Eye (tissue), 1 donor: ENCODE data around the gene PRPH.

Experiments
- DNase-seq: peaks from one replicate; pipeline ENCODE4 v3.0.0-alpha.2; 2015

Gene PRPH

DNA sequence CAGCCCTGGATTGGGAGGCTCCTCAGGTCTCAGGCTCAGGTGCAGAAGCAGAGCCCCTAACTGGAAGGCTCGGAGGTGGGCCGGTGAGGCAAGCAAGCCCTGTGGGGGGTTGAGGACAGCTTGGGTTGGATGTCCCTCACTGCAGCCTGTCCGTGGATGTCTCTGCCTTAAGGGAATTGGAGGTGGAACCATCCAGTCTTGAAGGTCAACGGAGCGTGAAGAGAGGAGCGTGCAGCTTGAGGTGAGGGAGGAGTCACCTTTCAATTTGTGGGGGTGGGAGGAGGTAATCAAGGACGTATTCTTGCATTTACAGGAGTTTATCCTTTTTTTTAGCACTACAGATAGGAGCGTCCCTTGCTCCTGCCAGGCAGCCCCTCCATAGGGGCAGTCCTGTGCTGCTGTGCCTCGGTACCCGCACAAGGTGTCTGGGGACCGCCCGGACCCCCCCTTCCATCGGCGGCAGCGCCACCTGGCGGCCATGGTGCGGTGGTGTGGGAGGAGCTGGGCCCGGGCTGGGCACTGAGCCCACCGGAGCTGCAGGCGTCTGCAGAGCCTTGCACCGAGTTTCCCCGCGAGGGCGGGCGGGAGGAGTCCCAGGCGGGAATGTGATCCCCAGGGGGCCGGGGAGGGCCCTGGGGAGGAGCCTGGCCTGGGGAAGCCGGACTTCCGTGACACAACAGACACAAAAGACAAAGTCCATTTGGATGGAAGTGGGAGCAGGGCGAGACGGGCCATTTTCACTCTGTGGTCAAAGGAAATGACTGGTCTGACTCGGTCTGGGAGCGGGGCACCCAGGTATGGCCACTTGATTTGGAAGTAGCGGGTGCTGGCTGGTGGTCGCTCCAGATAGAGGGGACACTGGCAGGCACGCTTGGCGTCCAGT lies 52.6 kb downstream of the PRPH start:
- peak; percentile 89 for DNase-seq
